ENCODE measurements around the gene ZDHHC14.

Gene ZDHHC14

DNA sequence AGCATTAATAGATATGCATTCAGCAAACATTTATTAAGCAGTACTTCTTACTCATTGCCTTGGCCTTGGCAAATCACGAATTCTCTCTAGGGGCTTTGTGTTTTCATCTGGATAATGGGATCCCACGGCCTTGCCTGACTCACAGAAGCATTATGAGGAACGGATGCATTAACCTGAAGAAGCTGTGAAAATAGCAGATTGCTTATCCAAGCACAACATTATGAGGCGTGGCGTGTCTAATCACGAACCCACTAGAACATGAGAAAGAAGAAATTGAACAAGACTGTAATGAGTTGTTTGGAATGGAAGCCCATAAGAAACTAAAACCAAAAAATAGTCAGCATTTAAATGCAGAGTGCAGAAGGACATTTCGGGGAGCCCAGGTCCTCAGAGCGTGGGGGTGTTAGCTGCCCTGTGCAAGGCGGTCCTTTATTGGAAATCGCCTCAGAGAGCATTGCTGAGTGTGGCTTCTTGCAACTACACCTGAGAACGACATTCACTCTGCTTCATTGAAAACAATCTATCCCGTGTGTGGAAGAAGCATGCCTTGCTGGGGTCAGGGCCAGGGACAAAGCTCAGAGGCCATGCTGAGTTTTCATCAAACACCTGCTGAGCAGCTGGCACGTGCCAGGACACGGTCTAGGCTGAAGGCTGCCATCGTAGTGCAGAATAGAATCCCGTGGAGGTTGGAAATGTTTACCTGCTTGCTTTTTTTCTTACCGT lies 179.9 kb downstream of the ZDHHC14 start:
- H3F3A ChIP-seq (ENCODE audit: insufficient read depth, low read length) = peaks cover 62% of the 10 kb centered on the region
- H3K4me2 ChIP-seq (ENCODE audit: low read depth, low read length) = peak overlapping the region; percentile 49
- no peaks in the 10 kb centered on the region for H3K27me3 ChIP-seq (replicated peaks; ENCODE audit: insufficient read depth, low read length)
- peak overlapping the region; percentile 72 for H3K9ac ChIP-seq (ENCODE audit: low read length)
- H4K20me1 ChIP-seq (ENCODE audit: insufficient read depth, low read length) = no peaks in the 10 kb centered on the region
- H3K36me3 ChIP-seq (replicated peaks; ENCODE audit: insufficient read depth, low read length) = no peaks in the 10 kb centered on the region
- DNase-seq = no peak
- H3K4me3 ChIP-seq (ENCODE audit: low read length) = no peak overlapping the region
- no peak for TF ChIP-seq EZH2 (optimal IDR thresholded peaks at IDR 0.05; ENCODE audit: low read depth, low read length)
- no peak for TF ChIP-seq CTCF (IDR thresholded peaks at IDR 0.05; ENCODE audit: low read length)
- no peak for TF ChIP-seq EZH2phosphoT487 (IDR thresholded peaks at IDR 0.05; ENCODE audit: low read length)
- no peaks in the 10 kb centered on the region for H3K79me2 ChIP-seq (ENCODE audit: low read length)
- no peaks in the 10 kb centered on the region for H3K9me3 ChIP-seq (replicated peaks; ENCODE audit: insufficient read depth, low read length)
- peaks cover 89% of the 10 kb centered on the region for H3K4me1 ChIP-seq (ENCODE audit: low read length)
- H2AFZ ChIP-seq (ENCODE audit: low read length) = no peak overlapping the region
- H3K9me2 ChIP-seq (replicated peaks; ENCODE audit: insufficient read depth, low read length) = no peaks in the 10 kb centered on the region
- H3K27ac ChIP-seq (ENCODE audit: low read length) = peak overlapping the region; percentile 100

DNA sequence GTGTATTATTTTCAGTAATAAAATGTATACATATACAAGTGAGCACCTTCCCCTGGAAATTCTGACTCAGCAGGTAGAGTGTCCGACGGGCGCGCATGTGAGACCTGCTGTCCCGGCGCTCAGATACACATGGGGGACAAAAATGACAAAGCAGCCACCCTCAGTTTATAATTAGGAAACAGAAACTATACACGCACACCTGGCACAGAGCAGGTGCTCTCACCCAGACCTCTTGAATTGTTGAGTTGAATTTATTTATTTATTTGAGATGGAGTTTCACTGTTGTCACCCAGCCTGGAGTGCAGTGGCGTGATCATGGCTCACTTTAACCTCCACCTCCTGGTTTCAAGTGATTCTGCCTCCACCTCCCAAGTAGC lies 180.4 kb downstream of the ZDHHC14 start:
- Histone ChIP-seq H3K9me2 (replicated peaks; ENCODE audit: insufficient read depth, low read length) (no peaks in the 10 kb centered on the region), H3K9ac (ENCODE audit: low read length) (peak overlapping the region; percentile 72)

GRCh38 chr6:157561929-157562810 lies 181.2 kb downstream of the ZDHHC14 start:
- Histone ChIP-seq H3K36me3 (replicated peaks; ENCODE audit: insufficient read depth, low read length) (no peaks in the 10 kb centered on the region), H2AFZ (ENCODE audit: low read length) (no peak overlapping the region), H3K9me2 (replicated peaks; ENCODE audit: insufficient read depth, low read length) (no peaks in the 10 kb centered on the region), H3K9me3 (replicated peaks; ENCODE audit: insufficient read depth, low read length) (no peaks in the 10 kb centered on the region), H3F3A (ENCODE audit: insufficient read depth, low read length) (peaks cover 51% of the 10 kb centered on the region), H3K79me2 (ENCODE audit: low read length) (no peaks in the 10 kb centered on the region), H3K4me3 (ENCODE audit: low read length) (no peak overlapping the region), H3K27me3 (replicated peaks; ENCODE audit: insufficient read depth, low read length) (no peaks in the 10 kb centered on the region), H3K4me2 (ENCODE audit: low read depth, low read length) (peak overlapping the region; percentile 37; the same call in 1 of the 2 replicates), H3K9ac (ENCODE audit: low read length) (peak overlapping the region; percentile 62), H4K20me1 (ENCODE audit: insufficient read depth, low read length) (no peaks in the 10 kb centered on the region), H3K4me1 (ENCODE audit: low read length) (peaks cover 80% of the 10 kb centered on the region), H3K27ac (ENCODE audit: low read length) (peak overlapping the region; percentile 100)
- DNase-seq = peak; percentile 39
- no peak for TF ChIP-seq EZH2 (optimal IDR thresholded peaks at IDR 0.05; ENCODE audit: low read depth, low read length)
- no peak for TF ChIP-seq CTCF (IDR thresholded peaks at IDR 0.05; ENCODE audit: low read length)
- TF ChIP-seq EZH2phosphoT487 (IDR thresholded peaks at IDR 0.05; ENCODE audit: low read length) = no peak

More for the DNA sequence above, 180.4 kb downstream of the ZDHHC14 start:
- Histone ChIP-seq H3K36me3 (replicated peaks; ENCODE audit: insufficient read depth, low read length) (no peaks in the 10 kb centered on the region), H3K9me3 (replicated peaks; ENCODE audit: insufficient read depth, low read length) (no peaks in the 10 kb centered on the region), H3K27me3 (replicated peaks; ENCODE audit: insufficient read depth, low read length) (no peaks in the 10 kb centered on the region), H3K4me3 (ENCODE audit: low read length) (no peak overlapping the region), H3K27ac (ENCODE audit: low read length) (peak overlapping the region; percentile 100), H3K4me2 (ENCODE audit: low read depth, low read length) (peak overlapping the region; percentile 49), H3F3A (ENCODE audit: insufficient read depth, low read length) (peaks cover 57% of the 10 kb centered on the region), H3K4me1 (ENCODE audit: low read length) (peaks cover 88% of the 10 kb centered on the region), H2AFZ (ENCODE audit: low read length) (no peak overlapping the region), H4K20me1 (ENCODE audit: insufficient read depth, low read length) (no peaks in the 10 kb centered on the region), H3K79me2 (ENCODE audit: low read length) (no peaks in the 10 kb centered on the region)
- no peak for TF ChIP-seq CTCF (IDR thresholded peaks at IDR 0.05; ENCODE audit: low read length)
- no peak for TF ChIP-seq EZH2phosphoT487 (IDR thresholded peaks at IDR 0.05; ENCODE audit: low read length)
- no peak for TF ChIP-seq EZH2 (optimal IDR thresholded peaks at IDR 0.05; ENCODE audit: low read depth, low read length)
- peak; percentile 84 for DNase-seq
